RWPE2 (cell line): ENCODE data around the gene LCN6.
"Not testable (repeated sequence)": the region's sequence is repeated elsewhere in the genome, so short reads cannot be mapped to it uniquely, and the experiment has no call there.

Experiments used
- ATAC-seq: fragments of 200-7000 bp; cut with Tn5 transposase; 3 replicates; pipeline ENCODE4 v1.9.1; 2021; ENCODE audit warnings: low read depth
- DNase-seq: peaks from one replicate; pipeline ENCODE4 v3.0.0-alpha.2; 2020; ENCODE audit warnings: low spot score
- H3K27ac ChIP-seq: fragments of 450-650 bp; 2 replicates; pipeline ENCODE4 v1.5.1; 2017; ENCODE audit warnings: mild to moderate bottlenecking; ENCODE audit not compliant: poor library complexity, severe bottlenecking
- H3K27me3 ChIP-seq: fragments of 250-450 bp; sonication (Bioruptor Pico); 2 replicates; pipeline ENCODE4 v1.5.1; 2021; ENCODE audit warnings: mild to moderate bottlenecking, moderate library complexity; ENCODE audit not compliant: insufficient read depth, poor library complexity, severe bottlenecking
- H3K36me3 ChIP-seq: fragments of 250-450 bp; sonication (Bioruptor Pico); 2 replicates; pipeline ENCODE4 v1.5.1; 2020; ENCODE audit warnings: low read depth, mild to moderate bottlenecking, moderate library complexity
- H3K4me1 ChIP-seq: fragments of 250-450 bp; sonication (Bioruptor Pico); 2 replicates; pipeline ENCODE4 v1.5.1; 2021; ENCODE audit warnings: mild to moderate bottlenecking, moderate library complexity; ENCODE audit not compliant: insufficient read depth, poor library complexity, severe bottlenecking
- H3K4me3 ChIP-seq: fragments of 250-450 bp; sonication (Bioruptor Pico); 2 replicates; pipeline ENCODE4 v1.5.1; 2021; ENCODE audit warnings: mild to moderate bottlenecking, moderate library complexity; ENCODE audit not compliant: severe bottlenecking
- H3K9me3 ChIP-seq: fragments of 250-450 bp; sonication (Bioruptor Pico); 2 replicates; pipeline ENCODE4 v1.5.1; 2021; ENCODE audit warnings: mild to moderate bottlenecking, moderate library complexity; ENCODE audit not compliant: severe bottlenecking
- TF ChIP-seq, protein P1 (sequence below): fragments of 450-650 bp; IDR thresholded peaks from one replicate; pipeline ENCODE4 v1.5.1; 2017; ENCODE audit warnings: mild to moderate bottlenecking, moderate library complexity; ENCODE audit not compliant: poor library complexity, severe bottlenecking

Gene LCN6

DNA sequence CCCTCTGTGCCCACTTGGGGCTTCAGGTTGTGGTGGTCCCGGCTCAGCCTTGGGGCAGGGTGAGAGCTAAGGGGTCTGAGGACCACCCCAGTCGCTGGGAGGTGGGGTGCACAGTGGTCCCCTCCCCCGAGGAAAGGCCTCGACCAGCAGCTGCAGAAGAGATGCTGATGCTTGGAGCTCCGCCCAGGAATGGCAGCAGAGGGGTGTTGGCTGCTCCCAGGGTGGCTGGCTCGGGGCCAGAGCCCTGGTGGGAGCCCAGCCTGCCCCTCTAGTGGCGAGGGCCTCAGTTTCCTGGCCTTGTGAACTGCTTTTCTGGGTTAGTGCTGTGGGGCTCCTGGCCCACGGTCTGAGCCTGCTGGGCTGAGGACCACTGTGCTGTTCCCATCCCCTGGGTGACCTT lies 34.8 kb downstream of the LCN6 start:
- Histone ChIP-seq H3K27ac (no peak overlapping the region), H3K9me3 (no peaks in the 10 kb centered on the region), H3K4me1 (no peaks in the 10 kb centered on the region), H3K27me3 (peaks cover 12% of the 10 kb centered on the region), H3K4me3 (peak overlapping the region; percentile 38), H3K36me3 (no peaks in the 10 kb centered on the region)
- DNase-seq, result no peak
- TF ChIP-seq, protein P1, sequence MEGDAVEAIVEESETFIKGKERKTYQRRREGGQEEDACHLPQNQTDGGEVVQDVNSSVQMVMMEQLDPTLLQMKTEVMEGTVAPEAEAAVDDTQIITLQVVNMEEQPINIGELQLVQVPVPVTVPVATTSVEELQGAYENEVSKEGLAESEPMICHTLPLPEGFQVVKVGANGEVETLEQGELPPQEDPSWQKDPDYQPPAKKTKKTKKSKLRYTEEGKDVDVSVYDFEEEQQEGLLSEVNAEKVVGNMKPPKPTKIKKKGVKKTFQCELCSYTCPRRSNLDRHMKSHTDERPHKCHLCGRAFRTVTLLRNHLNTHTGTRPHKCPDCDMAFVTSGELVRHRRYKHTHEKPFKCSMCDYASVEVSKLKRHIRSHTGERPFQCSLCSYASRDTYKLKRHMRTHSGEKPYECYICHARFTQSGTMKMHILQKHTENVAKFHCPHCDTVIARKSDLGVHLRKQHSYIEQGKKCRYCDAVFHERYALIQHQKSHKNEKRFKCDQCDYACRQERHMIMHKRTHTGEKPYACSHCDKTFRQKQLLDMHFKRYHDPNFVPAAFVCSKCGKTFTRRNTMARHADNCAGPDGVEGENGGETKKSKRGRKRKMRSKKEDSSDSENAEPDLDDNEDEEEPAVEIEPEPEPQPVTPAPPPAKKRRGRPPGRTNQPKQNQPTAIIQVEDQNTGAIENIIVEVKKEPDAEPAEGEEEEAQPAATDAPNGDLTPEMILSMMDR, result no peak
- no peak for ATAC-seq

DNA sequence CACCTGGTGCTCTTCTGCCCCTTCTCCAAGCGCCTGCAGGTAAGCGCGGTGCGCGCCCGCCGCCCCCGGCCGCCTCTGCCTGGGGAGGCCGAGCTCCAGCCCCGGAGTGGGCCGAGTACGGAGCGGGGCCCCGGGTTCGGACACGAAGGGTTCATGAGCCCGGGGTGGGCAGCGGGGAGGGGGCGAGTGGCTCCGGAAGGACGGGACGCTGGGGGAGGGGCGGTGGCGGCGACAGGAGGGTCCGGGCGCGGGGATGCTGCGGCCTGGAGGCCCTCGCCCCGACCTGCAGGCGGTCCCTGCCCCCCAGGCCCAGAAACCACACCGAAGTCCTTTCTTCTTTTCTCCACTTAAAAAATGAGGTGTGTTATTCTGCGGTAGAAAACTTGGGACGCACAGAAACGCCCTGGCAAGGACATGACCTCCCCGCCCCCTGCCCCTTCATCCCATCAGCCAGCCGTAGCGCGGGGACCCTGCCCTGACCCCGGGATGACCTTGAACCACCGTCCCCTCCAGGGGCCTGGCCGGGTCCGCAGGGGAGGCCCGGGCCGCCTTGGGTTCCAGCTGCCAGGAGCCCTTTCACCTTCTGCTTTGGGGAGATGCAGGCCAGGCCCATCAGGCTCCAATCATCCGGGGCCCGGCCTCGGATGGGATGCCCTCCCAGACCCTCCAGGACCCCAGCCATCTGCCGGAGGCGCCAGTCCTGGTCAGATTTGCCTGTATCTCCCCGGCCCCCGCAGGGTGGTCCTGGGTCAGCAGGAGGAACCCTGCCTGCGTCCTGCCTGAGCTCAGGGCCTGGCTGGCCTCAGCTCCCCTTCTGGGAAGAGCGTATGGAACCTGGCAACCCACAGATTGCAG lies 35.4 kb downstream of the LCN6 start:
- Histone ChIP-seq H3K27ac (no peak overlapping the region), H3K4me3 (peak overlapping the region; percentile 38), H3K9me3 (no peaks in the 10 kb centered on the region), H3K36me3 (no peaks in the 10 kb centered on the region), H3K27me3 (peaks cover 12% of the 10 kb centered on the region), H3K4me1 (no peaks in the 10 kb centered on the region)
- ATAC-seq (no peak; the same call in 2 of the 3 replicates), DNase-seq (no peak)
- TF ChIP-seq, protein P1, result no peak

DNA sequence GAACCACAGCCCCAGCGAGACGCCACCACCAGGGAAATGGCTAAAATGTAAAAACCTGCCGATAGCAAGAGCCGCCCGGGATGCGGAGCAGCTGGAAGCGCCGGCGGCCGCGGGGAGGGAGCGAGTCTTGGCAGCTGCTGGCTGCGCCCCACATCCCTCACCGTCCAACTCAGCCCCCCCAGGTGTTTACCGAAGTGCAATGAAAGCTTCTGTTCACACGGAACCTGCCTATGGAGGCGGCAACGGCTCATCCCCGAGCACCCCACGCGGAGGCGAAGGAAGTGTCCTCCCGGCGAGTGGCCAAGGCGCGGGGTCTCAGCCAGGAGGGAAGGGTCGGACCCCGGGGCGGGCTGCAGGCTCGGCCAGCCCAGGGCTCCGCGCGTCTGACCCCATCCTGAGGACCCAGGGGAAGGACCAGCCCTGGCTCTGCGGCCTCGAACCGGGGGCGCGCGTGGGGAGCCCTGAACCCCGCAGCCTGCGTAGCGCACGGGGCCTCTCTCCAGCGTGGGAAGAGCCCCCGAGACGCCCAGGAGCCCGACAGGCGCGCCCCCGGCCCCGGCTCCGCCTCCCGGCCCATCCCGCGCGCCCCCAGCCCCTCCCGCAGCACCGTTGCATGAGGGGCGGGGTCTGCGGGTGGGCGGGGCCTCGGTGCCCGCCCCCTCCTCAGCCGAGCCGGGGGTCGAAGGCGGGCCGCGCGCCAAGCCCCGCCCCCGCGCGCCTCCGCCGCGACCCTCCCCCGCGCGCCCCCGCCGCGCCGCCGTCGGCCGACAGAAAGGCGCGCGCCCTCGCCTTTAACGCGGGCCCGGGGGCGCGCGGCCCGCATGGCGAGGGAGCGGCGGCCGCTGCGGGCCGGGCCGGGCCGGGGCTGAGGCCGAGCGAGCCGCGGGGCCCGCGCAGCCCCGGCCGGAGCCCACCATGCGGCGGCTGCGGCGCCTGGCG lies 36.3 kb downstream of the LCN6 start, which contains the start of gene DIPK1B:
Gene DIPK1B, plus strand, starts transcription at position 822 of the 939 bp plus-strand sequence. Its CDS starts 94 bp downstream, at position 916.
- no peaks in the 10 kb centered on the region for H3K4me1 ChIP-seq
- H3K27ac ChIP-seq, result no peak within 1 kb of the TSS
- no peaks in the 10 kb centered on the region for H3K9me3 ChIP-seq
- no peaks in the 10 kb centered on the region for H3K36me3 ChIP-seq
- DNase-seq, result no peak
- ATAC-seq, result peak; percentile 12; the same call in 1 of the 3 replicates
- peaks cover 12% of the 10 kb centered on the region for H3K27me3 ChIP-seq
- TF ChIP-seq, protein P1, result no peak
- H3K4me3 ChIP-seq, result peak within 1 kb of the TSS; percentile 38

DNA sequence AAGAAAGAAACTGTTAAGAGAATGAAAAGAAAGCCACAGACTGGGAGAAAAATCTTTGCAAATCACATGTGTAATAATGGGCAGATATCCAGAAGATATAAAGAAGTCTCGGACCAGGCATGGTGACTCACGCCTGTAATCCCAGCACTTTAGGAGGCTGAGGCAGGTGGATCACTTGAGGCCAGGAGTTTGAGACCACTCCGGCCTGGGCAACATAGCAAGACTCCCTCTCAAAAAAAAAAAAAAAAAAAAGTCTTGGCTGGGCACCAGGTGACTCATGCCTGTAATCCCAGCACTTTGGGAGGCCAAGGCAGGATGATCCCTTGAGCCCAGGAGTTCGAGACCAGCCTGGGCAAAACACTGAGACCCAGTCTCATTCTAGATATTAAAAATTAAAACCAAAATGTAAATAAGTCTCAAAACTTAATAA lies 37.1 kb downstream of the LCN6 start:
- ATAC-seq, H3K4me3 ChIP-seq, H3K9me3 ChIP-seq, H3K36me3 ChIP-seq, DNase-seq, H3K27ac ChIP-seq, H3K4me1 ChIP-seq: not testable (repeated sequence)
- H3K27me3 ChIP-seq, result peaks cover 12% of the 10 kb centered on the region

DNA sequence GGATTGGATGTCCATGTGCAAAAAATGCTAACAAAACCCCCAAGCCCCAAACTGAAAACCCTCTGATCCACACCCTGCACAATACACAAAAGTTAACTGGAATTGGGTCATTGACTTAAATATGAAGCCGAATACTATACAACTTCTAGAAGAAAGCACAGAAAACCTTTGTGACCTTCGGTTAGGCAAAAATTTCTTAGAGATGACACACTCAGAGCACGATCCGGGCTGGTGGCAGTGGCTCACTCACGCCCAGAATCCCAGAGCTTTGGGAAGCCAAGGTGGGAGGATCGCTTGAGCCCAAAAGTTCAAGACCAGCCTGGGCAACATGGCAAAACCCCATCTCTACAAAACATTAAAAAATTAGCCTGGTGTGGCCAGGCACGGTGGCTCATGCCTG lies 37.8 kb downstream of the LCN6 start:
- no peaks in the 10 kb centered on the region for H3K9me3 ChIP-seq
- no peaks in the 10 kb centered on the region for H3K4me1 ChIP-seq
- TF ChIP-seq, protein P1, result no peak
- H3K4me3 ChIP-seq, result no peak overlapping the region
- H3K36me3 ChIP-seq, result no peaks in the 10 kb centered on the region
- no peak for DNase-seq
- no peak overlapping the region for H3K27ac ChIP-seq
- H3K27me3 ChIP-seq, result peaks cover 12% of the 10 kb centered on the region
- ATAC-seq, result no peak
